ENCODE results near the gene MEIS2.

MEIS2 gene

GRCh38 chr15:37112171-37112570 lies 11.8 kb upstream of the MEIS2 start:
- no peak for DNase-seq

GRCh38 chr15:37111427-37111717 lies 11.0 kb upstream of the MEIS2 start:
- no peak for DNase-seq

- no peak for DNase-seq
Measured at GRCh38 chr15:37109872-37110572, 9.7 kb upstream of the MEIS2 start.

- DNase-seq, result no peak
Measured at GRCh38 chr15:37109168-37109871, 9.0 kb upstream of the MEIS2 start.

GRCh38 chr15:37108381-37109167 lies 8.2 kb upstream of the MEIS2 start:
- DNase-seq, result no peak

GRCh38 chr15:37107744-37108380 lies 7.5 kb upstream of the MEIS2 start:
- no peak for DNase-seq

GRCh38 chr15:37107071-37107743 lies 6.9 kb upstream of the MEIS2 start:
- no peak for DNase-seq

GRCh38 chr15:37106490-37107001 lies 6.2 kb upstream of the MEIS2 start:
- DNase-seq, result no peak

GRCh38 chr15:37105889-37106288 lies 5.5 kb upstream of the MEIS2 start:
- no peak for DNase-seq

- no peak for DNase-seq
Measured at GRCh38 chr15:37105029-37105428, 4.7 kb upstream of the MEIS2 start.

GRCh38 chr15:37104424-37104981 lies 4.2 kb upstream of the MEIS2 start:
- DNase-seq, result no peak

GRCh38 chr15:37103475-37104423 lies 3.4 kb upstream of the MEIS2 start:
- no peak for DNase-seq

DNA sequence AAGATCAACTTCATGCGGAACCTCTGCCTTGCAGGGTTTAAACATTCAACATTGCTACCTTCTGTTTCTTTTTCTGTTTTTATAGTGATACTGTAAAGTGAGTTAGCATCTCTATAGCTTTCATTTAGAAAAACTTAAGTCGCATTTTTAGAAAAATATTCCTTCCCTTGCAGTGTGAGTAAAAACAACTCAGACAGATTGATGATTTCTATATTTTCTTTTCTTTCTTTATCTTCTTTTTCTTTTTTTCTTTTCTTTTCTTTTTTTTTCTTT lies 2.8 kb upstream of the MEIS2 start:
- no peak for DNase-seq

DNA sequence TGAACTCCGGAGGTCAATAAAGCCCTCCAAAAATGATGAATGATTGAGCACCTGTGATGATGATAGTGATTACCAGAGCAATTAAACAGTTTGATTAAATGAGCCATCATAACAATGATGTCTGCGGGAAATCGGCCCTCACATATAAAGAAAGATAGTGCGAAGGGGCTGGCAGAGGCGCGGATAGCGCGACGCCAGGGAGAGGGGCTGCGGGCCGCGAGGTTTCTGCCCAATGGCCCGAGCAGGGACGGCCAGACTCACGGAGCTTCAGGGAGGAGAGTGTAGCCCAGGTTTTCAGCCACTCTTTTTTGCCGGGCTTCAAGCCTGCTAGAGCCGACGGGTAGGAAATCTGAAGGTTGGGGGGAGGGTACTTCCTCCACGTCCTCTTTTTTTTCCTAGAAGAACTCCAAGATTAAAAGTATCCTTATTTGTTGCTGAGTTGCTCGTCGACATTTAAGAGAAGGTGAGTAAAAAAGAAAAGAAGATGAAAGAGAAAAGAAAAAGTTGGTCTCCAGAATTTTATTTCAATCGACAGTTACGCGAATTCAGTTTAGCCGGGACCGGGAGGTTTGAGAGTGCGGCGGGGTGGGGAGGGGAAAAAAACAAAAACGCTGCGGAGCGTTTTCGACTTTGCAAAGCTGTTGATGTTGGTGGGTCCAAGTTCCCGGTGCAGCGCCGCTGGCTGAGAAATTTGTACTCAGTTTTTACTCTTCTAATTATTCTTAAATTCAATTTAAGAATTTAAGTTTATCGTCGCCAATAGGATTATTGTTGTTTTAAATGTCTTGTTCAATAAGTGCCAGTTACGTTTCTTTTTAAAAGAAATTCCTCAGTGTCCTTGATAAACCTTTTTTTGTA lies 2.2 kb upstream of the MEIS2 start:
- no peak for DNase-seq

- DNase-seq, result no peak
Measured at GRCh38 chr15:37101980-37102304, 1.6 kb upstream of the MEIS2 start.

DNA sequence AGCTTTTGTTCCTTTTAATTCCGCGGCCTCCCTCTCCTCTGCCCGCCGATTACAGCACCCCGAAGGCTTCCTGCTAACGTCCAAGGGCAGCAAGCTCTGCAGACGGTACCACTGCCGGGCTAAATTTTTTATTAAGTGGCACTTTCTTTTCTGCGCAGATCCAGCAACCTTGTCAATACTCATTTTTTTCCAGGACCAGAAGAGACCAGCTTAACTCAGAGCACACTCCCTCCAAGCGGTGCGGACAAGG lies 542 bp upstream of the MEIS2 start:
- DNase-seq, result no peak

DNA sequence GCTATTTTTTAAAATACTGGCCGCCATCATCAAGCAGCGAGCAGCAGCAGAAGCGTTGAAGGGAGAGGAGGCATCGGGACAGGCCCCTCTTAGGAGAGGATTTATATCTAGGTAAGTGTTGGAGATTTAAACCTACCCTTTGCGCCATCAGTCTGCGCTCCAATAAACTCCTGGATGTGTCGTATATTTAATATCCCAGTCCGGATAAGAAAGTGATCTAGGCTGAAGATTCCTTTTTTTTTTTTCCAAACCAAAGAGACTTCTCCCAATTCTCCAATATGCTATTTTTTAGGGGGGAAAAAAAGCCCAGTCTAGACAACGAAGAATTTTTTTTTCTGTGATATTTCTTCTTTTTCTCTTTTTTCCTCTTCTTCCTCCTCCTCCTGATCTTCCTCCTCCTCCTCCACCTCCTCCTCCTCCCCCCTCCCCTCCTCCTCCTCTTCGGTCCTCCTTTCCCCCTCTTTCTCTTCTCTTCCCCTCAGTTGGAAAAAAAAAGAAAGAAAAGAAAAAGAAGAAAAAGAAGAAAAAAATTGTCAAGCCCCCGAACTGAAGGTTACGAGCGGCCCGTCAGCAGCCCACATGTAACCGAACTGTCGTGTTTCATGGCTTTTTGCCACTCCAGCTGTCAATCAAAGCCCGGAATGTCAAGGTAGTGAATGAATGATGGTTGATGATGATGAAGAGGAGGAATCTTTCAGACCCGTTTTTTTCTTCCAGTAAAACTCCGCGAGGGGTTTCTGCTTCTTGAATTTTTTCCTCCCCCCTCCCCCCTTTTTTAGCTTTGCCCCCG lies 835 bp downstream of the MEIS2 start:
- DNase-seq, result no peak

- no peak for DNase-seq
Measured at GRCh38 chr15:37098468-37099318, 1.7 kb downstream of the MEIS2 start.
